COR-L47 (cell line): Measurements from ENCODE around the gene UQCRFS1.

Source experiments
- DNase-seq: peaks from one replicate; lab custom pipeline; 2025; lab: John Stamatoyannopoulos, UW

UQCRFS1 gene

DNA sequence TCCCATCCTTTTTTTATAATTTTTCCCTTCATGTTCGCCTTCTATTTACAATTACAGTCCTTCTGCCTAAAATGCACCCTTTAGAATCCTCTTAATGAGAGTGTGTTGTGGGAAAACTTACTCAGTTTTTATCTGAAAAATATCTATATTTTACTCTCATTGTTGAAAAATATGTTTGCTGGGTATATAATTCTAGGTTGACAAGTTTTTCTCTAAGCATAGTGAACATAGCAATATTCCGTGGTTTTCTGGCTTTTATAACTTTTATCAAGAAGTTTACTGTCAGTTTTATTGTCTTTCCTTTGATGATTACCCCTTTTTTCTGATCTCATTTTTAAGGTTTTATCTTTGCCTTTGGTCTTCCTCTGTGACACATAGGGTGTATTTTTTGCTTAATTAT lies 57.3 kb downstream of the UQCRFS1 start:
- DNase-seq, result no peak
